Ovary (tissue), 9 donors: ENCODE results near the gene SWAP70. TPM values are rescaled to one million over a fixed set of nuclear protein-coding genes. Genes with fewer than 3 reads are reported as not detected.

Experiments used
- DNase-seq, 5 donors: peaks; one replicate each; pipeline ENCODE4 v3.0.0-alpha.2; 2019 to 2020
- H3K27ac ChIP-seq, 2 donors: fragments of 200-600 bp; one replicate each; pipeline versions ENCODE4 v1.5.1 to v1.8.0; 2019 to 2022
- H3K27me3 ChIP-seq: fragments of 200-600 bp; one replicate; pipeline ENCODE4 v1.8.0; 2022
- H3K36me3 ChIP-seq: fragments of 200-600 bp; sonication (generic); one replicate; pipeline ENCODE4 v1.5.1; 2019
- H3K4me1 ChIP-seq: one replicate; pipeline ENCODE4 v1.8.1; 2013; ENCODE audit warnings: mild to moderate bottlenecking, moderate library complexity; ENCODE audit not compliant: insufficient read depth
- H3K4me3 ChIP-seq: fragments of 200-600 bp; sonication (generic); one replicate; pipeline ENCODE4 v1.5.1; 2017
- H3K9me3 ChIP-seq, 2 donors: fragments of 200-600 bp in 1 of 2; sonication (generic) in 1 of 2; one replicate each; pipeline versions ENCODE4 v1.5.1 to v1.8.1; 2013 to 2019; ENCODE audit warnings: mild to moderate bottlenecking in 1 of 2, moderate library complexity in 1 of 2
- EP300 ChIP-seq: sonication (generic); formaldehyde crosslinking; IDR thresholded peaks from one replicate; pipeline ENCODE4 v1.6.1; 2017; ENCODE audit warnings: antibody characterized with exemption
- POLR2A ChIP-seq: fragments of 450-650 bp; IDR thresholded peaks from one replicate; pipeline ENCODE4 v1.6.1; 2017; ENCODE audit warnings: antibody characterized with exemption, mild to moderate bottlenecking, moderate library complexity
- WGBS, 3 donors: extraction: QIAGEN DNeasy Blood & Tissue Kit in 1 of 3; methylation state at CpG; one replicate each; pipeline versions ENCODE4 v1.1.5 to v1.1.7; 2013 to 2017; 5-methylcytosine and 5-hydroxymethylcytosine counted together
- intact Hi-C, 4 donors: fragments of 100-400 bp; cut with DNase I; formaldehyde crosslinking; loops; one replicate each; pipeline versions ENCODE4 v1.11.0 to v1.15.1; 2022 to 2023
- polyA plus RNA-seq, 2 donors: library from polyadenylated mRNA; stranded (reverse); fragments of 200-250 nt in 1 of 2; fragments of 350-450 nt in 1 of 2; fragmentation: Illumina TruSeq in 1 of 2; extraction: RNeasy Lipid Tissue Mini Kit (QIAGEN cat#74804) in 1 of 2; gene quantifications; one replicate each; pipeline ENCODE4 v1.2.3, GENCODE V29; 2013 to 2014
- total RNA-seq, 7 donors: library from RNA; depleted of rRNA in 2 of 7; stranded (reverse); fragments of >200 nt in 2 of 7; fragmentation: NEBNext Ultra II Directional in 3 of 7; extraction: Animal tissue kit (Norgen Biotek cat#: 25700) in 3 of 7; gene quantifications; one replicate each; pipeline versions ENCODE4 v1.1.0 to v1.2.4, GENCODE V29; 2016 to 2023
- TF ChIP-seq, protein P1 (sequence below), 3 donors: fragments of 450-650 bp in 2 of 3; fragments of 200-600 bp in 1 of 3; IDR thresholded peaks; one replicate each; pipeline versions ENCODE4 v1.5.1 to v1.8.0; 2016 to 2022; ENCODE audit warnings: antibody characterized with exemption in 3 of 3, mild to moderate bottlenecking in 1 of 3
- donor health status: DM: no; HTN: no; CAD: no; lungs with moderate emphysema.
- donor health status: DM: no; HTN: no; CAD: no.
- donor health status: Bipolar disorder and iron deficiency.
- donor health status: DM: yes; HTN: yes; CAD: no.
- donor health status: DM: no; HTN: no; CAD: no.
- donor health status: DM: yes; HTN: yes; CAD: no.

The SWAP70 gene
- total and polyA plus RNA-seq, 9 donors, result 14.1 to 23.7 (median 19.8) TPM

DNA sequence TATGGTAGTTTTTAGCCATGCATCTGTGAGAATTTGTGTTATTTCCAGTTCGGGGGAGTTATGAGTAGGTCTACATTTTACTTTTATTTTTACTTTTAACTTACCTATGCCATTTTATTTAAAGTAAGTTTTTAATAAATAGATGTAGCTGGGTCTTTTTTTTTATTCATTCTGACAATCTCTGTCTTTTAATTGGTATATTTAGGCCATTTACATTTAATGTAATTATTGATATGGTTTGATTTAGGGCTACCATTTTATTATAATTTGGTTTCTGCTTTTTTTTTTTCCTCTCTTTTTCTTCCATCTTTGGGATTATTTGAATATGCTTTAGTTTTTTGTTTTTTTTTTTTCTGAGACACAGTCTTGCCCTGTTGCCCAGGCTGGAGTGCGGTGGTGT, 1.9 kb downstream of the SWAP70 start:
- H3K4me3 ChIP-seq, result no peak overlapping the region
- intact Hi-C loops, result no loop called here

DNA sequence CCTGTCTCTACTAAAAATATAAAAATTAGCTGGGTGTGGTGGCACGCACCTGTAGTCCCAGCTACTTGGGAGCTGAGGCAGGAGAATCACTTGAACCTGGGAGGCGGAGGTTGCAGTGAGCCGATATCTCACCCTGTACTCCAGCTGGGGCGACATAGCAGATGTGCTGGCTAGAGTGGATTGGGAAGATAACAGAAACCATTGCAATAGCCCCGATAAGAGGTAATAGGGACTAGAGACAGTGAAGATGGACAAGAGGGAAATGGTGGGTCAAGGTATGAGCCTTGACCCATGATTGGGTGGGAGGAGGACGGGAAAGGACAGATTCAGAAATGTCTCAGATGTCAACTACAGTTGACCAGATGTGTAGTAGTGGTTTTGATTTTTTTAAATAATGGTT, 6.1 kb downstream of the SWAP70 start:
- Histone ChIP-seq H3K27ac (no peak overlapping the region), H3K4me1 (peaks cover 2% of the 10 kb centered on the region), H3K4me3 (no peak overlapping the region), H3K9me3 (no peaks in the 10 kb centered on the region), H3K36me3 (no peaks in the 10 kb centered on the region), H3K27me3 (no peaks in the 10 kb centered on the region)
- intact Hi-C loops, result no loop called here
- no peak for DNase-seq
- 94 to 95% (median 94%) methylated on average over 6 of the region's 6 CpGs for WGBS, 3 donors
- no peak for TF ChIP-seq EP300
- no peak for TF ChIP-seq POLR2A
- TF ChIP-seq, protein P1, sequence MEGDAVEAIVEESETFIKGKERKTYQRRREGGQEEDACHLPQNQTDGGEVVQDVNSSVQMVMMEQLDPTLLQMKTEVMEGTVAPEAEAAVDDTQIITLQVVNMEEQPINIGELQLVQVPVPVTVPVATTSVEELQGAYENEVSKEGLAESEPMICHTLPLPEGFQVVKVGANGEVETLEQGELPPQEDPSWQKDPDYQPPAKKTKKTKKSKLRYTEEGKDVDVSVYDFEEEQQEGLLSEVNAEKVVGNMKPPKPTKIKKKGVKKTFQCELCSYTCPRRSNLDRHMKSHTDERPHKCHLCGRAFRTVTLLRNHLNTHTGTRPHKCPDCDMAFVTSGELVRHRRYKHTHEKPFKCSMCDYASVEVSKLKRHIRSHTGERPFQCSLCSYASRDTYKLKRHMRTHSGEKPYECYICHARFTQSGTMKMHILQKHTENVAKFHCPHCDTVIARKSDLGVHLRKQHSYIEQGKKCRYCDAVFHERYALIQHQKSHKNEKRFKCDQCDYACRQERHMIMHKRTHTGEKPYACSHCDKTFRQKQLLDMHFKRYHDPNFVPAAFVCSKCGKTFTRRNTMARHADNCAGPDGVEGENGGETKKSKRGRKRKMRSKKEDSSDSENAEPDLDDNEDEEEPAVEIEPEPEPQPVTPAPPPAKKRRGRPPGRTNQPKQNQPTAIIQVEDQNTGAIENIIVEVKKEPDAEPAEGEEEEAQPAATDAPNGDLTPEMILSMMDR (IDR thresholded peaks at IDR 0.05), result no peak

More for the DNA sequence above, 1.9 kb downstream of the SWAP70 start:
- 98 to 100% (median 99%) methylated on average over 2 of the region's 2 CpGs for WGBS, 3 donors
- Histone ChIP-seq H3K4me1 (peaks cover 1% of the 10 kb centered on the region), H3K9me3 (no peaks in the 10 kb centered on the region), H3K36me3 (no peaks in the 10 kb centered on the region), H3K27ac (no peak overlapping the region), H3K27me3 (no peaks in the 10 kb centered on the region)
- TF ChIP-seq, protein P1 (IDR thresholded peaks at IDR 0.05), result no peak
- TF ChIP-seq EP300, result no peak
- TF ChIP-seq POLR2A, result no peak
- no peak for DNase-seq

DNA sequence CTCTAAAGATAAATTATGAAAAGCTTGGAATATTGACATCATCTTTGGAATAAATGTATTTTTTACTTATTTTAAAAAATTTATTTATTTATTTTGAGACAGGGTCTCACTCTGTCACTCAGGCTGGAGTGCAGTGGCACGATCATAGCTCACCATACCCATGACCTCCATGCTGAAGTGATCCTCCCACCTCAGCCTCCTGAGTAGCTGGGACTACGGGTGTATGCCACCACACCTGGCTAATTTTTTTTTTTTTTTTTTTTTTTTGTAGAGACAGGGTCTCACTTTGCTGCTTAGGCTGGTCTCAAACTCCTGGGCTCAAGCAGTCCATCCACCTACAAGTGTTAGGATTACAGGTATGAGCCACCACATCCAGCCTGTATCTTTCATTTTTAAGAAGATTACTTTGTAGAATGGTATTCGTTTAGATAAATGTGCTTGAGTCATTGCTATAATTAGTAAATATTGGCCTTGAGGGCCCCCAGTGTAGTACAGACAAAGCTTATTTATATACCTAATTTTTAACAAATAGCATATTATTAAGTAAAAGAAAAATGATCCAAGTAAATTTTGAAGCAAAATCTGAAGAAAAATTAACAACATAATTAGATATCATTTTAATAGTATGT, 8.5 kb downstream of the SWAP70 start:
- H3K4me1 ChIP-seq, result peaks cover 2% of the 10 kb centered on the region
- DNase-seq, result no peak
- intact Hi-C loops, result no loop called here
- TF ChIP-seq EP300, result no peak
- TF ChIP-seq, protein P1 (IDR thresholded peaks at IDR 0.05), result no peak
- no peak for TF ChIP-seq POLR2A
- no peak overlapping the region for H3K4me3 ChIP-seq
- H3K27me3 ChIP-seq, result no peaks in the 10 kb centered on the region
- no peak overlapping the region for H3K27ac ChIP-seq
- H3K36me3 ChIP-seq, result no peaks in the 10 kb centered on the region
- no peaks in the 10 kb centered on the region for H3K9me3 ChIP-seq
- WGBS, 3 donors, result 76 to 78% (median 77%) methylated on average over 3 of the region's 3 CpGs

DNA sequence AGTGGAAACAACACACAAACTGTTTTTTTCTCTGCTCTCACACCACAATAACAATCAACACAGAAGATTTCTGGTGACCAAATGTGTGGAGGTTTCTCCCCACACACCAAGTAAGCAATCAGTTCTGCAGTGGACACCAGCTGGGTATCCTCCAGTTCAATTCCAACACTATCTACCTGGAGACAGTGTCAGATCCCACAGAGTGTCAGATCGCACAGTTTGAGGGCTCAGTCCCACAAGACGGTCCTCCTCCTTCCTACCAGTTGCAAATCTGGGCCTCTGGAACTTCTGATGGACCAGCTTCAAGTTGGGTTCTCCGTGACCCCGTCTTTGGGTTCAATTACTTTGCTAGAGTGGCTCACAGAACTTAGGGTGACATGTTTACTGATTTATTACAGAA, 9.0 kb downstream of the SWAP70 start:
- no peak for DNase-seq
- TF ChIP-seq POLR2A (no peak), EP300 (no peak)
- TF ChIP-seq, protein P1 (IDR thresholded peaks at IDR 0.05), result no peak

More for the DNA sequence above, 9.0 kb downstream of the SWAP70 start:
- WGBS, 3 donors, result 91 to 97% (median 96%) methylated on average over 4 of the region's 4 CpGs
- Histone ChIP-seq H3K27ac (no peak overlapping the region), H3K27me3 (no peaks in the 10 kb centered on the region), H3K4me1 (peaks cover 2% of the 10 kb centered on the region), H3K4me3 (no peak overlapping the region), H3K9me3 (no peaks in the 10 kb centered on the region), H3K36me3 (no peaks in the 10 kb centered on the region)
- intact Hi-C loops, result no loop called here
